ENCODE measurements around the gene PJVK.
"Not testable (repeated sequence)": the region's sequence is repeated elsewhere in the genome, so short reads cannot be mapped to it uniquely, and the experiment has no call there.

Gene PJVK

DNA sequence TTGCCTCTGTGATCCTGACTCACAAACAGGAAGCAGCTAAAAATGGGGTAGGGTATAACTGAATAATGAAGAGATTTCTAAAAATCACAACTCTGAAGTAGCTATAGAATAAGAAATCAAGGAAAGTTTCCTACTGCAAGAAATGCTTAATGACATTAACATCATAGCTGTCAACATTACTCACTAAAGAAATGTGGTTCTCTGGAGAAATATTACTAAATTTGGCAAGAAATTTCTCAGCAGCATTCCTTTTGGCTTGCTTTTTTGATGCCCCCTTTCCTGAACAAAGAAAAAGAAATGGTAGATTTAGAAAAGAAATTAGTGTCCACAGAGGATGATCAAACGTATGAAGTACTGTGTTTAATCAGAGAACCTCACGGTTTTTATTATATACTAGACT, 9.8 kb upstream of the PJVK start:
- no peak for DNase-seq

DNA sequence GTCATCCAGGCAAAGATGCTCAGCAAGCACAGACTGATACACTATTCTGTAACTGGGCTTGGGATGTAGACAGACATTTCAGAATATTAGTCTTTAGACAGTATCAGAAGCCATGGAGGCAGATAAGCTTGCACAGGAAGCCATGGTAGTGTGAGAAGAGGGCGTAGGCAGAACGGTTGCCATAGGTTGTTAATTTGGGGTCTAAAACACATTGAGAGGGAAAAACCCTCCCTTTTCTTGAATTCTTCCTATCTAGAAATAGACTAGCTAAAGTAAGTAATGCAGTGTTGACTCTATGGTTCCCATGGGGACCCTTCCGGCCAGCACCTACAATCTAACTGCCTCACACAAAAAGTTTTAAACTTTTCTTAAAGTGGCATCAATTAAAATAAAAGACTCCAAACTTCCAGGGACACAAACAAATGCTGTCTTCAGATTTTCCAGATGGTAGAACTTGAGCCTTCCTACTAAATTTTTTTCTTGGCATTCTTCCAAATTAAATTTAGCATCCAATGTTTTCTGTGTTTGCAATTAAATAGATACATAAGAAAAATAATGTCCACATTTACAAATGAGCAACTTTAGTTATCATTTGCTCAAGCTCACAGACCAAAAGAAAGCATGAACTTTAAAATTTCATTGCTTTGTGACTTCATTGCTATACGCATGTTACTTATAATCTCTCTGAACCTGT, 2.1 kb upstream of the PJVK start:
- DNase-seq, result no peak

DNA sequence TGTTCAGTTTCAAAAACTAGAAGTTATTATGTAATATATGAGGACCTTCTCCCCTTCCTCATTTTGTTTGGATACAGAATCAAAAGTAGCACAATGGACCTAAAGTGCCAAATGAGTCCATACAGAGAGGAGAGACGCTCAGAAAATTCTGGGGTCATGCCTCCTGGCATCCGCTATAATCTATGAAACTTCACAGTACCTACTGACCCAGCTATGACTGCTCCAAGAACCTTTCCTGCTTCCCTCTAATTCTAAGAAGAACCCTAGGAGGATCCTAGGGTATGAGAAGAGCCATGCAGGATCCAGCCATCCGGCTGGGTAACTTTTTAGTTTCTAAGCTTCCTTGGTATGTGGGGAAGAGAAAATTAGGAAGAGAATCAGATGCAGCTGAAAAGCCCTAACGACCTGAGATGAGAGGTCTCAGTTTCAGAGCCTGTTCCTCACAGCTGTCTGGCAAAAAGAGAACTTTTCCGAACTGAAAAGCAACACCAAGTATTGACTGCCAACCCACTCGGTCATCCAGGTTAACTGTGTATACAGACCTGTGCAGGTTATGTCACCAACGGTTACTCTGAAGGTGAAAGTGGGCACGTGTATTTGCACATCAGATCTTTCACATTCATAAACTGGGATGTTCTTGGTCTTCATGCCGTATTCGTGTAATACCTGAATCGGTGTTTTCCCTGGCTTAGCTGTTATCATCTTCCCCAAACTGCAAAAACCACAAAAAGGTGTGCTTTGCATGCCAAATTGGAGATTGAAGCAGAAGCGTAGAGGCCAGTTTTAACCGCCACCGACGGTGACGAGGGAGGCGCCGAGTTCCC, 1.3 kb upstream of the PJVK start:
- no peak for DNase-seq

DNA sequence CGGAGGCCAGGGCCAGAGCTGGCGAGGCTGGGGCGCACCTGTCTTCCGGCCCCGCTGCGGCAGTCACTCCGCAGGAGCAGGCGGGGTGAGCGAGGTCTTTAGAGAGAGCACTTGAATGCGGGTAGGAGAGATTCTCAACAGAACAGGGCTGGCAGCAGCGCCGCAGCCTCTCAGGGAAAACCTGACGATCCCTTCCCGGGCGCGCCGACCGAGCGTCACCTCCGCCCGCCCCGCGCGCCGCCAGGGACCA, 729 bp upstream of the PJVK start:
- no peak for DNase-seq

DNA sequence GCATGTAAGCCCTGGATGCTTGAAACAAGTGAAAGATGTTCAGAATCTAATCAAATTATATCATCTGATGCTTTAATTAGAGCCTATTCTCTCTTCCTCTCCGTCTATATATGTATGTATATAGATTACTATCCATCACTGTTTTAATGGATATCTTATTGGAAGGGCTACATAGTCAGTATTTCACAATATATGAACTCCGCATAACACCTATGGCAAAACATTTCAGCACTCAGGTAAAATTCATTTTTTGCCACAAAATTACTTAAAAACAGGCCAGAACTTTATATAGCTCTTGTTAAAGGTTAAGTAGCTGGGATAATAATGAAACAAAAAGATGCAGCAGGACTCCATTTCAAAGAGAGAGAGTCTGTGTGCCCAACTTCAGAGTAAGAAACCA, 1.2 kb downstream of the PJVK start:
- DNase-seq, result no peak

DNA sequence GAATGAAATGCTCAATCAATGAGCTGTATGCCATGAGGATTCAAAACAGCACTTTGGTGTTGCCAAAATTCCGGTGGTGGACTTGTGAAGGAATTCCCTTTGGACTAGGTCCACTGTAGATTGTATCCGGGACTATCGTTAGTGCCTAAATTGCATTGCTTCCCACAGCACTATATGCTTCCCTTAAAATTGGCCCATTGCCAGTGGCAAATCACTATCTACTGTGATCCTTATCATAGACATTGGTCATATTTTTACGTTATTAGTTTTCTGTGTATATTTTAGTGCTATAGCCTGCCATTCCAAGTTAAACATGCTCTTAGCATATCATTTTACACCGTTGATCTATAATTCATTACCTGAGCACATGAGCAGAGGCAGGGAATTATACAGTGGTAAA, 1.7 kb downstream of the PJVK start:
- no peak for DNase-seq

DNA sequence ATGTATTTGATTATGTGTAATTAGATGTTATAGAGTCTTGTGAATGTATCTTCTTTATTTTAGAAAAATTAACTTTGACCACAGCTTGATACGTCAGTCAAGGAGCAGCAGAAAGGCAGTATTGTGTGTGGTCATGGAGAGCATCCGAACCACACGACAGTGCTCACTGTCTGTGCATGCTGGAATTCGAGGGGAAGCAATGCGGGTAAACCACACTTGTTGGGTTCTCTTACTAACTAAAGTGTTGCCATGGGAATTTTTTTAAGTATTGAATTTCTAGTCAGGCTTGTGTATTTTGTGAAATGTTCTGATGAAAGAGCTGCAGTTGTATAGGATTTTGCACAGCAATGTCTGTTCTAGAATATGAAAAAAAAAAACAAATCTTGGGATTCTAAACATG, 4.8 kb downstream of the PJVK start:
- no peak for DNase-seq

DNA sequence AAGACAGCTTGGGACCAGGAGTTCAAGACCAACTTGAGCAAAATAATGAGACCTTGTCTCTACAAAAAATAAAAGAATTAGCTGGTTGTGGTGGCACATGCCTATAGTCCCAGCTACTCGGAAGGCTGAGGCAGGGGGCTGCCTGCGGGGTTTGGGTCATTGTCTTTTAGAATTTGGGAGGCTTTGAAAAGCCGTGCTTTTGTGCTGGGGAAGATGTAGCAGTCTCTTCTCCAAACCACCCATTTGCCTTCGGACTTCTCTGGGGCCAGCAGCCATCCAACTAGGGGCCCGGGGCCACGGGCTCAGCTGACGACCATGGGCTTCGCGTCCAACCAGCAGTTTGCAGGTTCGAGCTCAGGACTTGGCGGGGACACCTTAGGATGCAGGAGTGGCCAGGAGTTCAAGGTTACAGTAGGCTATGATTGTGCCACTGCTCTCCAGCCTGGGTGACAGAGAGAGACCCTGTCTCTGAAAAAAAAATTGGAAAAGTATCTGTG, 6.3 kb downstream of the PJVK start:
- DNase-seq, result no peak

DNA sequence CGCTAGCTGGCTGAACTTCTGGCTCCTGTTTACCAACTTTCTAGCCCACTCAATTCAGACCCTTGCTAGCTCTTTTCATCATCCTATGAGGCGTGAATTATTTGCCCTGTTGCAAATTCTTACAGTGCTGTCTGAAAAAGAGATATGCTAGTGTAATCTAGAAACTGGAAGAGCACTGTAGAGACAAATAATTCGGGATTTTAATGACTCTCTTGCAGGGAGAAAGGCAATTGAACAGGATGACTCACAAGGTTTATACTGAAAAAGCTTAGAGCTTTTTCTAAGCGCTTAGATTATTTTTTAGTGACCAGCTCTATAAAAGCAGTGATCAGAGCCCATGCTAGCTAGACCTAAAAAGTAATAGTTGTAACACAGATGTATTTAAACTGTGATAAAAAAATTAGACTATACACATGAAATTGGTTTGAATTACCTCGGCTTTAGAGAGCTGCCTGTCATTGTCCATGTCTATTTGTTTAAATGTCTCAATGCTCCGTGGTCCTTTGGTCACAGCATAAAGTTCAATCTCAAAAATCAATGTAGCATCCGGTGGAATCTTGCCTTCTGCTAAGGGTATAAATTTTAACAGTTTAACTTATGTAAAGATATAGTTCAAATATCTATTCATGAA, 18.2 kb downstream of the PJVK start:
- DNase-seq, result no peak

DNA sequence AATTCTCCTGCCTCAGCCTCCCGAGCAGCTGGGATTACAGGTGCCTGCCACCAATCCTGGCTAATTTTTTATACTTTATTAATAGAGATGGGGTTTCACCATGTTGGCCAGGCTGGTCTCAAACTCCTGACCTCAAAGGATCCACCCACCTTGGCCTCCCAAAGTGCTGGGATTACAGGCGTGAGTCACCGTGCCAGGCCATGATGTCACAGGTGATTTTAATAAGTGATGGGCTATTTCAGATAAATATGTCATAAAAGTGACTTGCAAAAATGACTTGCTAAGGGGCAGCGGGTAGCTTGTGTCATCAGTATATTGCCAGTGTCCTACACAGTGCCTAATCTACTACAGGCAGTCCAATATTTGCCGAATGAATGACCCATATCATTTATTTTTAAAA, 20.1 kb downstream of the PJVK start:
- DNase-seq, result not testable (repeated sequence)

DNA sequence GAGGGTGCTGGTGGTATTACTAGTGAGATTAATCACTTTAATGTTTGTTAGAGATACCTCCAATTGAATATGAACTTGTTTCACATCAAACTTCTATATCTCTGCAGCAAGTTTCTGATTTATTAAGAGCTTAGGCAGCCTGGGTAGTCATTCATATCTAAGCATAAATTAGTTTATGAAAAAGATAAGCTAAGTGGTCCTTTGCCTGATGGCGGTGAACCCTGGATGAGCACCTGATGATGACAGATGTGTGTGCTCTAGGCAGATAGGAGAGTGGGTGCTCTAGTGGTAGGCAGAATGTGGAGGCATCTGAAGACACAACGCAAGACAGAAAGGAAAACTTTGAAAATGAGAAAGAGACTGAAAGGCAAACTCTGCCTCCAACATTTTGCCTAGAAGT, 22.2 kb downstream of the PJVK start:
- no peak for DNase-seq

DNA sequence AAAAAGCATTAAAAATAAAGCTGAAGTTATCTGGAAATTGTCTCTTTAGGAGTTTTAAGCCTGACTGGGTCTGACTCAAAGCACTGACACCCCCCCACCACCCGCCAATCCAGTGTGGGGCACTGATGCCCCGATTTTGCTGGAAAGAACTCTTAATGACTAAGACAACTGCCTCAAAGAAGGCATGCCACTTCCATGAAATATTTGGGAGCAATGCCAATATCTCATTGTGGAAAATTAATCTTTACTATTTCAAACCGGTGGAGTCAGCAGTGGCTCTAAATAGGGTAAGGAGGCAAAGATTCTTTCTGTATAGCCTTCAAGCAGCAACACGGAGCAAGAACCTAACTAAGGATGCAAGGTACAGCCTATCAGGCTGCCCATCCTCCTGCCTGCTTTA, 22.8 kb downstream of the PJVK start:
- DNase-seq, result no peak

DNA sequence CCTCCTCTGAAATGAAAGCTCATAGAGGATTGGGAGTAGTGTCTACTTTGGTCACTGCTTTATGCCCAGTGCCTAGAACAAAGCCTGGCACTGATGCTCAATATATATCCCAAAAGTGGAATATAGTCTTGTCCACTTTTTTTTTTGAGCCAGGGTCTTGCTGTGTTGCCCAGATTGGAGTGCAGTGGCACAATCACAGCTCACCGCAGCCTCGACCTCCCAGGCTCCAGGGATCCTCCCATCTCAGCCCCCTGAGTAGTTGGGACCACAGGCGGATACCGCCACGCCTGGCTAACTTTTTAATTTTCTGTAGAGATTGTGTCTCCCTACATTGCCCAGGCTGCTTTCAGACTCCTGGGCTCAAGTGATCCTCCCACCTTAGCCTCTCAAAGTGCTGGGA, 23.4 kb downstream of the PJVK start:
- DNase-seq, result no peak

DNA sequence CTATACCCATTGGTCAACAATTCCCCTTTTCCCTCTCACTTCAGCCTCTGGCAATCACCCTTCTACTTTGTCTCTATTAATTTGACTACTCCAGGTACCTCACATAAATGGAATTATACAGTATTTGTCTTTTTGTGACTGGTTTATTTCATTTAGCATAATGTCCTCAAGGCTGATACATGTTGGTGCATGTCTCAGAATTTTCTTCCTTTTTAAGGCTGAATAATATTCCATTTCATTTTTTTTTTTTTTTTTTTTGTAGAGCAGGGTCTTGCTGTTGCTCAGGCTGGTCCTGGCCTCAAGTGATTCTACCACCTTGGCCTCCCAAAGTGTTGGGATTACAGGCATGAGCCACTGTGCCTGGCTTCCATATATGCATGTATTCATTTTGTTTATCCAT, 25.3 kb downstream of the PJVK start:
- DNase-seq, result no peak

DNA sequence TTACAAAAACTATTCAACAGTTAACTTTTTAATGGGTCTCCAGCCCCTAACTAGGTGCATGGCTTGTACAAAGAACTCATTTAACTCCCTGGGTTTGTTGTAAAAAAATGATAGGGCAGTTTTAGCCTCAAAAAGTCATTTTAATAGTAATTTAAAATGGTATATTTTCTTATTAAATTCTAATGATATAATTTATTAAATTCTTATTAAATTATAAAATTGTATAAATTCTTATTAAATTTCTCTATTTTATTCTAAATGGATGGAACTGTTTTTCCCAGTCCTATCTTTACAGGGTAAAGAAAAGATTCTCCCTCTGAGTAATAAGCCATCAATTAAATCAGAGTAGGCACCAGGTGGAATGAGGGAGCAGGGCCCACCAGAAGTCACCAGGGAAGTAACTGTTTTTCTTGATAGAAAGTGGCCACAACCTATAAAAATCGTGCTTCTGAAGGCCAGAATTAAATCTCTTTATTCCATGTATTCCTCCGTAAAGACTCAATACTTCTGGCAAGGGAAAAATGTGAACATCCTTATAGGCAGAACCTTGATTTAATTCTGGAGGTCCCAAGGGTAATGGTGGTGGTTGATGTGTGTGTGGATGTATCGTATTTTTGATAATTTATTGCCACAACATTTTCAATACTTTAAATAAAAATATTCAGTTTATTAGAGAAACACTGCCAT, 26.4 kb downstream of the PJVK start:
- no peak for DNase-seq

DNA sequence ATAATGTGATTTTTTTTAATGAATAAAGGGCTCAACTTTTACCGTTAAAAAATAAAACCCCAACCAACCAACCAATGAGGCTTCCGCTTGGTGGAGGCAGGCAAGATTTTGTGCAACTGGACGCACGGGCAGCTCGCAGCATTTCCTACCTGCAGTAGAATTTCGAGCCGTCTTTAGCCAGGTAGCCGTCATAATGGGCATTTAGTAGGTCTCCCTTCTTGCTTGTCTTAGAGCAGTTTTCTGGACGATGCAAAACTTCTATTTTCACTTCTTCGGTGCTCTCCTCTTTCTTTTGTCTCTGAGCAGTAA, 26.9 kb downstream of the PJVK start:
- peak in 1 of 2 experiments; percentile 43 for DNase-seq

DNA sequence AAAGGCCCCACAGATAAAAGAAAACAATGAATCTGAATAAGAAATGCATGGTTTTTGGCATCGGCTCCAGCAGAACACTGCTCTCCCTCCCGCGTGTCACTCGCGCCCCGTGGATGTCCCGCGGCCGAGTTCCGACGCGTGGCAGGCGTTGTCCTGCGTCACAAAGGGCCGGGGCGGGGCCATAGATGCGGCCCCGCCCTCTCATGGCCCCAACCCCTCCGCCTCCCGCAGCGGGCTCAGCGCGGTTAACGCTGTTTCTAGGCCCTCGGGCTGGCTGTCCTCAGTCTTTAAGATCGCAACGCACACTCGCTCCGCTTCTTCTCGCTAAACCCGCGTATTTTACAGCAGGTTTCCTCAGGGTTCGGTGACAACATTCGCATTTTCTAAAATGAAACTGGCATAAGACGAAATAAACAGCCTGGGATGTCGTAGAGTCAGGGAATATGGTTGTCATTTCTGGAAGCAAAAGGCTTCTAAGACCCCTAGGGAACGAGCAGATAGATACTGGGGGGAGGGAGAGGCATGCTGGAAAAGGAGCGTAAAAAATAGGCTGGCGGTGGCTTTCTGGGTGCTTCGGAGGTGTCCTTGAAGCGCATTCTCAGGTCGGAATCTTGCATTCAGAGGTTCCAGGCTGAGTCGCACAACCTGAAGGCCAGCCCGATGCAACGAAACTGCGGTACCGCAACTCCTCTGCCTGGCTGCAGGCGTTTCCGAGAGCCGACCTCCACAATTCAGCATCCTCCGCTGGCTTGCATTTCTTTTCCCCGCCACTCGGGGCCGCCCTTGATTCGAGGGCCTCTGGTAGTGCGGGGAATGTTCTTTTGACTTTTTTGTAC, 27.5 kb downstream of the PJVK start, which contains the start of gene FKBP7:
FKBP7 (minus strand) TSS at position 162 of the 836 bp plus-strand sequence; CDS start at position 61, 101 bp downstream.
- DNase-seq, result peak; percentile 47 to 54

DNA sequence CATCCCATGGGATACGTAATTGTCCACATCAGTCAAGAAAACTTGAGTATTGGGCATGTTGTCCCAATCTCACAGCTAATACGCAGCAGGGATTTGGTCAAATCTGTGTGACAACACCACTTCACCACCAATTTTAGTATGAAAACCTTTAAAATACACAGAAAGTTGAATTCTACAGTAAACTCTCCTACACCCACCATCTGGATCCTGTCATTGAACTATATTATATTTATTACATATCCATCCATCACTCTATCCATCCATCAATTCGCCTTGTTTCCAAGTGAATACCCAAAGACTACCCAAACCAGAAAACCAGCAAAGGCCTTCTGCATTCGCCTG, 28.1 kb downstream of the PJVK start:
- DNase-seq, result no peak

DNA sequence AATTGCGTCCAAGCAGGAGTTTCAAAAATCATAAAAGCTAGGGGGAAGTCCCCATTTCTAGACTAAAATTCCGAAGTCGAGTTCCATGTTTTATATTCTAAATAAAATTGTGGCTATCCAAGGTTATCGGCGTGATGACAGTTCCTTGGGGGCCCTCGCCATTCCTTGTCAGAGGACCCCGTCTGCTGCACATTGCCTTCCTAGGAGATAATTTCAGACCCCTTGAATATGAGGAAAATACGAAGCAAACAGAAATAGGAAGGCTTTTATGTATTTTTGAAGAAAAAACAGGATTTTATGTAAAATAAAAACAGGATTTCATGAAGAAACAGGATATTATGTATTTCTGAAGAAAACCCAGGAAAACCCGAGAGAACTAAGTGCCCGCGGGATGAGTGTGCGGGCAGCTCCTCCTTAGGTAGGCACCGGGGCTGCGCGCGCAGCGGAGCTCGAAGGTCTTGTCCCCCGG, 28.6 kb downstream of the PJVK start:
- no peak for DNase-seq

DNA sequence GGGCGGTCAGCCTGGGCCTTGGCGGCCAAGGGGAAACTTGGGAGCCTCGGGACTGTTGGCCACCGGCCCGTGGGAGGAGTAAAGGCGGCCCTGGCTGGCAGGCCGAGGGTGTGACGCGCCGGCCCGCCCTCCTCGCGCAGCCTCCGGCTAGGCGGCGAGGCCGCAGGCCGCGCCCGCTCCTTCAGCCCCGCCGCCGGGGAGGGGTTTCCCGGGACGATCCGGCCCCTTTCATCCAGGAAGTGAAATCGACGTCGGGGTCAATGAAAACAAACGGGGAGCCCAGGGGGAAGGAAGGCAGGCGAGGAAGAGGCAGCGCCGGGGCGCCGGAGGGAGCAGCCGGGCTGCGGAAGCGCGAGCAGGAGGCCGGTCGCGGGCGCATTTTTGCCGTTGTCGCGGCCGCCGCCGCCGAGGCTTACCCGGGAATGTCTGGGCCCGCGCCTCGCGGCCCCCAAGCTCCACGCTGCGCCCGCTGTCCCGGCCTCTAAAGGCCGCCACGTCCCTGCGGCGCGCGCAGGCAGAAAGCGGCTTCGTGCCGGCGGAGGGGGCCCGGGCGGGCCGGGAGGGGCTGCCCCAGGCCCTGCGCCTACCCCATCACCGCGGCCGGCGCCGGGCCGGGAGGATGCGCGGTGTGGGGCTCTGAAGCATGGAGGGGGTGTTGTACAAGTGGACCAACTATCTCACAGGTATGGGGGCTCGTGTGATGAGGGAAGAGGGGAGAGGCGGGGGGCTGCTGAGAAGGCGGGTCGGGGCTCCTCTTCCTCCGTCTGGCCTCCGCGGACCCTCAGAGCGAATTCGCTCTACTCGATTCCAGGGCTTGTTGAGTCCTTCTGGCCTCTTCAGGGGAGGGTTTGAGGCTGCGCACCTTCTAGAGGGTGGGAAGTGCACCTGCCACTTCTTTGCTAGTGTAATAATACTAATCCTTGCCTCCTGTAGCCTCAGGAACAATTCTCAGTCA, 29.3 kb downstream of the PJVK start, which contains the start of gene PLEKHA3:
PLEKHA3 (plus strand) TSS at position 231 of the 955 bp plus-strand sequence; CDS start at position 644, 413 bp downstream.
- peak; percentile 17 to 35 for DNase-seq

DNA sequence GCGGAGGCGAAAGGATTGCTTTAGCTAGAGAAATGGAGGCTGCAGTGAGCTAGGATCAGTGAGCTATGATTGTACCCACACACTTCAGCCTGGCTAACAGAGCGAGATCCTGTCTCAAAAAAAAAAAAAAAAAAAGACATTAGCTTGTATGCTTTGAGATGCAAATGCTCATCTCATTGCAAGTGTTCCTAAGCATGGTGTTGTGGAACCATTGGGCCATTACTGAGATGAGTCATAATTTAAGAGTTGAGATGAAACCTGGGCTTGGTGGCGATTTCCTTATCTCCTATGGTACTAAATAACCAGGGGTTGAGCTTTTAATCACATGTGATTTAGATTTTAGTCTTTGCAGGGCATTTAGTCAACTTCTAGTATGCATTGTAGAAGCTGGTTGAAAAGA, 31.3 kb downstream of the PJVK start:
- no peak for DNase-seq

Data from NCI-H187 (cell line).